DOHH2 (cell line): ENCODE measurements around the gene WTIP.
"Not testable (repeated sequence)": the region's sequence is repeated elsewhere in the genome, so short reads cannot be mapped to it uniquely, and the experiment has no call there.

Experiments used
- H3F3A ChIP-seq: fragments of 200-600 bp; sonication (generic), shearing (Covaris generic); 2 replicates; pipeline ENCODE4 v1.6.0; 2016; ENCODE audit warnings: antibody characterized with exemption, mild to moderate bottlenecking; ENCODE audit not compliant: control insufficient read depth, insufficient read depth
- H3K27ac ChIP-seq: fragments of 200-600 bp; sonication (generic); 2 replicates; pipeline ENCODE4 v1.5.1; 2014; ENCODE audit warnings: low read depth, mild to moderate bottlenecking, low read length, moderate library complexity
- H3K27me3 ChIP-seq: fragments of 200-600 bp; sonication (generic); 2 replicates; pipeline ENCODE4 v1.6.1; 2014; ENCODE audit warnings: mild to moderate bottlenecking, low read length, mixed read lengths; ENCODE audit not compliant: control insufficient read depth
- H3K36me3 ChIP-seq: fragments of 200-600 bp; sonication (generic); 2 replicates; pipeline ENCODE4 v1.6.1; 2014; ENCODE audit warnings: mild to moderate bottlenecking, low read length, moderate library complexity, mixed read lengths; ENCODE audit not compliant: control insufficient read depth
- H3K4me1 ChIP-seq: fragments of 200-600 bp; sonication (generic); 2 replicates; pipeline ENCODE4 v1.6.1; 2014; ENCODE audit warnings: mild to moderate bottlenecking, low read length, mixed read lengths; ENCODE audit not compliant: control insufficient read depth
- H3K4me2 ChIP-seq: fragments of 200-600 bp; sonication (generic); 2 replicates; pipeline ENCODE4 v1.6.0; 2014; ENCODE audit warnings: mild to moderate bottlenecking, low read length, moderate library complexity
- H3K4me3 ChIP-seq: fragments of 200-600 bp; sonication (generic); 2 replicates; pipeline ENCODE4 v1.5.1; 2014; ENCODE audit warnings: mild to moderate bottlenecking, low read length, mixed read lengths
- H3K79me2 ChIP-seq: fragments of 200-600 bp; sonication (generic); 2 replicates; pipeline ENCODE4 v1.6.1; 2014; ENCODE audit warnings: mild to moderate bottlenecking, low read length, mixed read lengths; ENCODE audit not compliant: control insufficient read depth
- H3K9me2 ChIP-seq: fragments of 200-600 bp; sonication (generic); replicated peaks from 2 replicates; pipeline ENCODE4 v1.6.1; 2014; ENCODE audit warnings: mild to moderate bottlenecking, low read length, mixed read lengths; ENCODE audit not compliant: control insufficient read depth
- H3K9me3 ChIP-seq: fragments of 200-600 bp; sonication (generic); 2 replicates; pipeline ENCODE4 v1.6.1; 2014; ENCODE audit warnings: antibody characterized with exemption, low read length, mixed read lengths; ENCODE audit not compliant: control insufficient read depth, insufficient read depth
- H4K20me1 ChIP-seq: fragments of 200-600 bp; sonication (generic); 2 replicates; pipeline ENCODE4 v1.6.0; 2014; ENCODE audit warnings: low read depth, mild to moderate bottlenecking, antibody characterized with exemption, low read length, moderate library complexity; ENCODE audit not compliant: control insufficient read depth, insufficient read depth
- EZH2phosphoT487 ChIP-seq: fragments of 200-600 bp; sonication (generic); IDR thresholded peaks from 2 replicates; pipeline ENCODE4 v1.6.1; 2017; ENCODE audit warnings: borderline replicate concordance, mild to moderate bottlenecking, antibody characterized with exemption, low read length, moderate library complexity, mixed read lengths
- TF ChIP-seq, protein P1 (sequence below): fragments of 200-600 bp; sonication (generic); IDR thresholded peaks from one replicate; pipeline ENCODE4 v1.5.1; 2014; ENCODE audit warnings: antibody characterized with exemption, mild to moderate bottlenecking, low read depth, low read length; ENCODE audit not compliant: poor library complexity, severe bottlenecking

Gene WTIP

GRCh38 chr19:34508540-34508939 is 27.0 kb downstream of the WTIP start:
- Histone ChIP-seq H3K9me2 (no peaks in the 10 kb centered on the region), H3K4me1 (no peaks in the 10 kb centered on the region)

DNA sequence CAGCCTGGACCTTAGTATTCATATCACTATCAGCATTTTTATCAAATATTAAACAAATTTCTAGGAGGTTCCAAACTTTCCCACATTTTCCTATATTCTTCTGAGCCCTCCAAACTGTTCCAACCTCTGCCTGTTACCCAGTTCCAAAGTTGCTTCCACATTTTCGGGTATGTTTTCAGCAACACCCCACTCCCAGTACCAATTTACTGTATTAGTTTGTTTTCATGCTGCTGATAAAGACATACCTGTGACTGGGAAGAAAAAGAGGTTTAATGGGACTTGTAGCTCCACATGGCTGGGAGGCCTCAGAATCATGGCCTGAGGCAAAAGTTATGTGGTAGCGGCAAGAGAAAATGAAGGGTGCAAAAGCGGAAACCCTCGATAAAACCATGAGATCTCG is 29.3 kb downstream of the WTIP start:
- not testable (repeated sequence) for H3K4me3 ChIP-seq, H4K20me1 ChIP-seq, H3K9me3 ChIP-seq, H3K27me3 ChIP-seq, H3F3A ChIP-seq, H3K36me3 ChIP-seq, H3K27ac ChIP-seq, H3K4me2 ChIP-seq, H3K9me2 ChIP-seq, H3K79me2 ChIP-seq, H3K4me1 ChIP-seq

More at GRCh38 chr19:34508540-34508939, 27.0 kb downstream of the WTIP start:
- Histone ChIP-seq H3K4me2 (no peak overlapping the region), H3K27me3 (no peaks in the 10 kb centered on the region; the same call in 1 of the 2 replicates), H4K20me1 (no peaks in the 10 kb centered on the region), H3K79me2 (no peaks in the 10 kb centered on the region), H3K9me3 (no peaks in the 10 kb centered on the region), H3K27ac (no peak overlapping the region), H3K36me3 (no peaks in the 10 kb centered on the region), H3F3A (no peaks in the 10 kb centered on the region), H3K4me3 (no peak overlapping the region)
- TF ChIP-seq EZH2phosphoT487: no peak
- TF ChIP-seq, protein P1, sequence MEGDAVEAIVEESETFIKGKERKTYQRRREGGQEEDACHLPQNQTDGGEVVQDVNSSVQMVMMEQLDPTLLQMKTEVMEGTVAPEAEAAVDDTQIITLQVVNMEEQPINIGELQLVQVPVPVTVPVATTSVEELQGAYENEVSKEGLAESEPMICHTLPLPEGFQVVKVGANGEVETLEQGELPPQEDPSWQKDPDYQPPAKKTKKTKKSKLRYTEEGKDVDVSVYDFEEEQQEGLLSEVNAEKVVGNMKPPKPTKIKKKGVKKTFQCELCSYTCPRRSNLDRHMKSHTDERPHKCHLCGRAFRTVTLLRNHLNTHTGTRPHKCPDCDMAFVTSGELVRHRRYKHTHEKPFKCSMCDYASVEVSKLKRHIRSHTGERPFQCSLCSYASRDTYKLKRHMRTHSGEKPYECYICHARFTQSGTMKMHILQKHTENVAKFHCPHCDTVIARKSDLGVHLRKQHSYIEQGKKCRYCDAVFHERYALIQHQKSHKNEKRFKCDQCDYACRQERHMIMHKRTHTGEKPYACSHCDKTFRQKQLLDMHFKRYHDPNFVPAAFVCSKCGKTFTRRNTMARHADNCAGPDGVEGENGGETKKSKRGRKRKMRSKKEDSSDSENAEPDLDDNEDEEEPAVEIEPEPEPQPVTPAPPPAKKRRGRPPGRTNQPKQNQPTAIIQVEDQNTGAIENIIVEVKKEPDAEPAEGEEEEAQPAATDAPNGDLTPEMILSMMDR: no peak

DNA sequence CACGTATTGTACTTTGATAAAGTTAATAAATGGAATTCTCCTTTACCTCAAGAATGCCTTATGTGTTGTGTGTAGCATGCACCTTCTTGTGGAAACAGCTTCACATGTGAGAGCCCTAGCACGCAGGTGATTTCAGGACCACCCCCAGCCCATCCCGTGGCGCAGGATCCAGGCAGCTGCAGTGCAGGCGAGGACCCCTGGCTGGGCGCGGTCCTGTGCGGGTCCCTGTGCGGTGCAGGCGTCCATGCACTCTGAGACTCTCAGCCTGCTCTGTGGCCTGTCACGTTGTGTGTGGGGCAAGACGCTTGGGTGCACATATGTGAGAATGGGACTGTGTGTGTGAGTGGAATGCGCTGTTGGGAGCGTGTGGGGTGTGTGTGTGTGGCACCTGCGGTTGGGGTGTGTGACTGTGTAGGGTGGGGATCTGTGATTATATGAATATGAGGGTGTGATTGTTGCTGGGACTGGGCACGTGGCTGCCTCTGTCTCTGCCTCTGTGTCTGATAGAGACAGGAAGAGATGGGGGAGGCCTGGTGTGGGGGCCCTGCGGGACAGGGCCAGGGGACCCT is 30.8 kb downstream of the WTIP start:
- no peak overlapping the region for H3K4me2 ChIP-seq
- no peaks in the 10 kb centered on the region for H3K36me3 ChIP-seq
- TF ChIP-seq EZH2phosphoT487: no peak
- TF ChIP-seq, protein P1: no peak
- H3K9me2 ChIP-seq: no peaks in the 10 kb centered on the region
- no peak overlapping the region for H3K27ac ChIP-seq
- H3K4me3 ChIP-seq: no peak overlapping the region
- no peaks in the 10 kb centered on the region for H3F3A ChIP-seq
- no peaks in the 10 kb centered on the region; the same call in 1 of the 2 replicates for H3K27me3 ChIP-seq
- H4K20me1 ChIP-seq: no peaks in the 10 kb centered on the region
- no peaks in the 10 kb centered on the region for H3K9me3 ChIP-seq
- H3K4me1 ChIP-seq: no peaks in the 10 kb centered on the region
- H3K79me2 ChIP-seq: no peaks in the 10 kb centered on the region

DNA sequence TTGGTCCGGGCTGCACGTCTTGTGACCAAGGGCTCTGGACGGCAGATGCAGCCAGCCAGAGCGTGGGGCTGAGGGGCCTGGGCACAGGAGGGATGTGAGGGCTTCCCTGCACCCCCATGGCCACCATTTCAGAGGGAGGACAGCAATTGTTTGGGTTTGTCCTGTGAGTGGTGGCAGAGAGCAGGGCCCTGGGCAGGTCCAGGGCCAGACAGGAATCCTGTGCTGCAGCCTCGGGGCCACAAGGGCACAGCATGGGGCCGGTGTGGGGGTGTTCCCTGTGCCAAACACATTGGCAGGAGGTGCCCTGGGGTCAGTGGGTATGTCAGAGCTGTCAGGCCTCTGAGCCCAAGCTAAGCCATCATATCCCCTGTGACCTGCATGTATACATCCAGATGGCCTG is 32.2 kb downstream of the WTIP start:
- no peak overlapping the region for H3K4me2 ChIP-seq
- TF ChIP-seq EZH2phosphoT487: no peak
- TF ChIP-seq, protein P1: no peak
- no peaks in the 10 kb centered on the region for H3K79me2 ChIP-seq
- H3K9me3 ChIP-seq: no peaks in the 10 kb centered on the region
- no peaks in the 10 kb centered on the region for H3K36me3 ChIP-seq
- no peak overlapping the region for H3K4me3 ChIP-seq
- H3F3A ChIP-seq: no peaks in the 10 kb centered on the region
- H3K4me1 ChIP-seq: no peaks in the 10 kb centered on the region
- H3K27me3 ChIP-seq: no peaks in the 10 kb centered on the region
- no peak overlapping the region for H3K27ac ChIP-seq
- no peaks in the 10 kb centered on the region for H4K20me1 ChIP-seq
- H3K9me2 ChIP-seq: no peaks in the 10 kb centered on the region
